ENCODE data around the gene SECTM1. TPM values are rescaled to one million over a fixed set of nuclear protein-coding genes. Genes with fewer than 3 reads are reported as not detected.

The SECTM1 gene
- total and polyA plus RNA-seq, 9 of the 15 experiments (the other 6 are each of a cell fraction or from before 2014, with no cell fraction given), result 0.11 to 0.46 (median 0.18) TPM; not detected in 6

GRCh38 chr17:82345151-82345976 is 11.8 kb upstream of the SECTM1 start (continued):
- TF ChIP-seq NCOA6 (IDR thresholded peaks at IDR 0.05) (no peak), ELF1 (tag; IDR thresholded peaks at IDR 0.05) (no peak), ZNF511 (CRISPR knock-in tag; IDR thresholded peaks at IDR 0.05) (peak; percentile 65; the same call in 1 of the 2 replicates), CBFA2T3 (IDR thresholded peaks at IDR 0.05) (peak; percentile 99), HDAC3 (IDR thresholded peaks at IDR 0.05; ENCODE audit: borderline replicate concordance, partially characterized antibody) (peak; percentile 96), GABPB1 (CRISPR knock-in tag; IDR thresholded peaks at IDR 0.05) (no peak), PRPF4 (IDR thresholded peaks at IDR 0.05; ENCODE audit: insufficient read depth, low read depth, low read length, poor library complexity, severe bottlenecking) (no peak), U2AF1 (optimal IDR thresholded peaks at IDR 0.05; ENCODE audit: low read depth, low read length) (no peak), ZNF696 (CRISPR knock-in tag; conservative IDR thresholded peaks at IDR 0.05) (no peak), KAT8 (IDR thresholded peaks at IDR 0.05; ENCODE audit: low read depth) (no peak), FOXJ2 (tag; IDR thresholded peaks at IDR 0.05) (no peak), HNRNPUL1 (IDR thresholded peaks at IDR 0.05; ENCODE audit: low read length) (no peak), ZNF239 (CRISPR knock-in tag; IDR thresholded peaks at IDR 0.05) (no peak), ETS2 (tag; IDR thresholded peaks at IDR 0.05; ENCODE audit: borderline replicate concordance, poor library complexity, severe bottlenecking) (peak; percentile 66), STAT6 (CRISPR knock-in tag; IDR thresholded peaks at IDR 0.05) (peak; percentile 89), MAZ (CRISPR knock-in tag; conservative IDR thresholded peaks at IDR 0.05 in 1 of 2, IDR thresholded peaks at IDR 0.05 in 1 of 2) (peak; percentile 62 to 81), PTRF (tag; IDR thresholded peaks at IDR 0.05) (0 out of 2 replicates have a peak, but pooled peaks have one; percentile 19), ZNF354B (CRISPR knock-in tag; IDR thresholded peaks at IDR 0.05) (no peak), BRF1 (IDR thresholded peaks at IDR 0.05; ENCODE audit: borderline replicate concordance, extremely low read depth, insufficient read length) (no peak), CAMTA2 (CRISPR knock-in tag; conservative IDR thresholded peaks at IDR 0.05) (no peak), NONO (IDR thresholded peaks at IDR 0.05; ENCODE audit: low read depth in 2 of 2, low read length in 1 of 2) (peak in 1 of 2 experiments; percentile 75; a peak in 2 of 4 replicates), ARID1B (IDR thresholded peaks at IDR 0.05) (peak; percentile 99), MIER1 (IDR thresholded peaks at IDR 0.05; ENCODE audit: low read depth) (no peak), CBFB (CRISPR knock-in tag; IDR thresholded peaks at IDR 0.05) (no peak)
- TF ChIP-seq, protein P1, sequence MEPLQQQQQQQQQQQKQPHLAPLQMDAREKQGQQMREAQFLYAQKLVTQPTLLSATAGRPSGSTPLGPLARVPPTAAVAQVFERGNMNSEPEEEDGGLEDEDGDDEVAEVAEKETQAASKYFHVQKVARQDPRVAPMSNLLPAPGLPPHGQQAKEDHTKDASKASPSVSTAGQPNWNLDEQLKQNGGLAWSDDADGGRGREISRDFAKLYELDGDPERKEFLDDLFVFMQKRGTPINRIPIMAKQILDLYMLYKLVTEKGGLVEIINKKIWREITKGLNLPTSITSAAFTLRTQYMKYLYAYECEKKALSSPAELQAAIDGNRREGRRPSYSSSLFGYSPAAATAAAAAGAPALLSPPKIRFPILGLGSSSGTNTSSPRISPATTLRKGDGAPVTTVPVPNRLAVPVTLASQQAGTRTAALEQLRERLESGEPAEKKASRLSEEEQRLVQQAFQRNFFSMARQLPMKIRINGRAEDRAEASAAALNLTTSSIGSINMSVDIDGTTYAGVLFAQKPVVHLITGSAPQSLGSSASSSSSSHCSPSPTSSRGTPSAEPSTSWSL (CRISPR knock-in tag; IDR thresholded peaks at IDR 0.05; ENCODE audit: borderline replicate concordance), result no peak
